ENCODE data around the gene RALGPS2.

RALGPS2 gene

GRCh38 chr1:178768423-178768822 is 43.4 kb downstream of the RALGPS2 start:
- Histone ChIP-seq H3K4me3 (ENCODE audit: insufficient read depth, low read depth, low read length) (no peak overlapping the region), H3K4me1 (ENCODE audit: control insufficient read depth, insufficient read depth, low read length) (no peaks in the 10 kb centered on the region), H3K27ac (ENCODE audit: insufficient read depth, low read depth, low read length, poor library complexity, severe bottlenecking) (no peak overlapping the region), H3K27me3 (ENCODE audit: control insufficient read depth, insufficient read depth, low read length, poor library complexity, severe bottlenecking) (no peaks in the 10 kb centered on the region), H3K36me3 (ENCODE audit: control insufficient read depth, insufficient read depth, low read length) (no peaks in the 10 kb centered on the region), H3K9me3 (ENCODE audit: control insufficient read depth, low read length) (no peaks in the 10 kb centered on the region)
- 57 to 63% methylated on average over 4 of the region's 4 CpGs for WGBS, 2 experiments

GRCh38 chr1:178772952-178773351 is 47.9 kb downstream of the RALGPS2 start:
- no peaks in the 10 kb centered on the region for H3K4me1 ChIP-seq (ENCODE audit: control insufficient read depth, insufficient read depth, low read length)
- no peaks in the 10 kb centered on the region for H3K9me3 ChIP-seq (ENCODE audit: control insufficient read depth, low read length)
- WGBS, 2 experiments = 88 to 94% methylated on average over 5 of the region's 5 CpGs
- H3K27ac ChIP-seq (ENCODE audit: insufficient read depth, low read depth, low read length, poor library complexity, severe bottlenecking) = no peak overlapping the region
- no peaks in the 10 kb centered on the region for H3K36me3 ChIP-seq (ENCODE audit: control insufficient read depth, insufficient read depth, low read length)
- no peak overlapping the region for H3K4me3 ChIP-seq (ENCODE audit: insufficient read depth, low read depth, low read length)
- H3K27me3 ChIP-seq (ENCODE audit: control insufficient read depth, insufficient read depth, low read length, poor library complexity, severe bottlenecking) = no peaks in the 10 kb centered on the region

- no peaks in the 10 kb centered on the region for H3K27me3 ChIP-seq (ENCODE audit: control insufficient read depth, insufficient read depth, low read length, poor library complexity, severe bottlenecking)
- no peaks in the 10 kb centered on the region for H3K36me3 ChIP-seq (ENCODE audit: control insufficient read depth, insufficient read depth, low read length)
- H3K9me3 ChIP-seq (ENCODE audit: control insufficient read depth, low read length) = no peaks in the 10 kb centered on the region
- no peak overlapping the region for H3K4me3 ChIP-seq (ENCODE audit: insufficient read depth, low read depth, low read length)
- H3K27ac ChIP-seq (ENCODE audit: insufficient read depth, low read depth, low read length, poor library complexity, severe bottlenecking) = no peak overlapping the region
- H3K4me1 ChIP-seq (ENCODE audit: control insufficient read depth, insufficient read depth, low read length) = no peaks in the 10 kb centered on the region
Measured at GRCh38 chr1:178774263-178774662, 49.2 kb downstream of the RALGPS2 start.

- peaks cover 6% of the 10 kb centered on the region for H3K36me3 ChIP-seq (ENCODE audit: control insufficient read depth, insufficient read depth, low read length)
- no peak overlapping the region for H3K4me3 ChIP-seq (ENCODE audit: insufficient read depth, low read depth, low read length)
- H3K4me1 ChIP-seq (ENCODE audit: control insufficient read depth, insufficient read depth, low read length) = no peaks in the 10 kb centered on the region
- 87 to 91% methylated on average over 2 of the region's 2 CpGs for WGBS, 2 experiments
- no peak overlapping the region for H3K27ac ChIP-seq (ENCODE audit: insufficient read depth, low read depth, low read length, poor library complexity, severe bottlenecking)
- H3K27me3 ChIP-seq (ENCODE audit: control insufficient read depth, insufficient read depth, low read length, poor library complexity, severe bottlenecking) = no peaks in the 10 kb centered on the region
- no peaks in the 10 kb centered on the region for H3K9me3 ChIP-seq (ENCODE audit: control insufficient read depth, low read length)
Measured at GRCh38 chr1:178776553-178776952, 51.5 kb downstream of the RALGPS2 start.

GRCh38 chr1:178781533-178782330 is 56.7 kb downstream of the RALGPS2 start:
- no peak overlapping the region for H3K4me3 ChIP-seq (ENCODE audit: insufficient read depth, low read depth, low read length)
- H3K9me3 ChIP-seq (ENCODE audit: control insufficient read depth, low read length) = no peaks in the 10 kb centered on the region
- H3K27me3 ChIP-seq (ENCODE audit: control insufficient read depth, insufficient read depth, low read length, poor library complexity, severe bottlenecking) = no peaks in the 10 kb centered on the region
- no peaks in the 10 kb centered on the region for H3K4me1 ChIP-seq (ENCODE audit: control insufficient read depth, insufficient read depth, low read length)
- no peak overlapping the region for H3K27ac ChIP-seq (ENCODE audit: insufficient read depth, low read depth, low read length, poor library complexity, severe bottlenecking)
- 91% methylated on average over 2 of the region's 2 CpGs for WGBS, 2 experiments
- H3K36me3 ChIP-seq (ENCODE audit: control insufficient read depth, insufficient read depth, low read length) = peaks cover 6% of the 10 kb centered on the region

GRCh38 chr1:178784131-178784536 is 59.1 kb downstream of the RALGPS2 start:
- Histone ChIP-seq H3K4me1 (ENCODE audit: control insufficient read depth, insufficient read depth, low read length) (no peaks in the 10 kb centered on the region), H3K36me3 (ENCODE audit: control insufficient read depth, insufficient read depth, low read length) (peaks cover 6% of the 10 kb centered on the region), H3K4me3 (ENCODE audit: insufficient read depth, low read depth, low read length) (no peak overlapping the region), H3K9me3 (ENCODE audit: control insufficient read depth, low read length) (peaks cover 2% of the 10 kb centered on the region), H3K27me3 (ENCODE audit: control insufficient read depth, insufficient read depth, low read length, poor library complexity, severe bottlenecking) (no peaks in the 10 kb centered on the region), H3K27ac (ENCODE audit: insufficient read depth, low read depth, low read length, poor library complexity, severe bottlenecking) (no peak overlapping the region)
- 87 to 88% methylated on average over 2 of the region's 2 CpGs for WGBS, 2 experiments

- no peaks in the 10 kb centered on the region for H3K27me3 ChIP-seq (ENCODE audit: control insufficient read depth, insufficient read depth, low read length, poor library complexity, severe bottlenecking)
- WGBS, 2 experiments = 95 to 100% methylated on average over 3 of the region's 3 CpGs
- no peaks in the 10 kb centered on the region for H3K4me1 ChIP-seq (ENCODE audit: control insufficient read depth, insufficient read depth, low read length)
- no peak overlapping the region for H3K27ac ChIP-seq (ENCODE audit: insufficient read depth, low read depth, low read length, poor library complexity, severe bottlenecking)
- peaks cover 2% of the 10 kb centered on the region for H3K9me3 ChIP-seq (ENCODE audit: control insufficient read depth, low read length)
- no peak overlapping the region for H3K4me3 ChIP-seq (ENCODE audit: insufficient read depth, low read depth, low read length)
- peaks cover 4% of the 10 kb centered on the region for H3K36me3 ChIP-seq (ENCODE audit: control insufficient read depth, insufficient read depth, low read length)
Measured at GRCh38 chr1:178792394-178792793, 67.3 kb downstream of the RALGPS2 start.

- Histone ChIP-seq H3K36me3 (ENCODE audit: control insufficient read depth, insufficient read depth, low read length) (peaks cover 3% of the 10 kb centered on the region), H3K27me3 (ENCODE audit: control insufficient read depth, insufficient read depth, low read length, poor library complexity, severe bottlenecking) (no peaks in the 10 kb centered on the region), H3K27ac (ENCODE audit: insufficient read depth, low read depth, low read length, poor library complexity, severe bottlenecking) (no peak overlapping the region), H3K4me3 (ENCODE audit: insufficient read depth, low read depth, low read length) (no peak overlapping the region), H3K9me3 (ENCODE audit: control insufficient read depth, low read length) (no peaks in the 10 kb centered on the region), H3K4me1 (ENCODE audit: control insufficient read depth, insufficient read depth, low read length) (no peaks in the 10 kb centered on the region)
- WGBS, 2 experiments = 93 to 100% methylated on average over 2 to 3 of the region's 3 CpGs
Measured at GRCh38 chr1:178796013-178796412, 71.0 kb downstream of the RALGPS2 start.

- H3K27ac ChIP-seq (ENCODE audit: insufficient read depth, low read depth, low read length, poor library complexity, severe bottlenecking) = no peak overlapping the region
- WGBS, 2 experiments = 89 to 94% methylated on average over 1 of the region's 2 CpGs
- no peaks in the 10 kb centered on the region for H3K9me3 ChIP-seq (ENCODE audit: control insufficient read depth, low read length)
- peaks cover 3% of the 10 kb centered on the region for H3K36me3 ChIP-seq (ENCODE audit: control insufficient read depth, insufficient read depth, low read length)
- H3K27me3 ChIP-seq (ENCODE audit: control insufficient read depth, insufficient read depth, low read length, poor library complexity, severe bottlenecking) = no peaks in the 10 kb centered on the region
- H3K4me3 ChIP-seq (ENCODE audit: insufficient read depth, low read depth, low read length) = no peak overlapping the region
- H3K4me1 ChIP-seq (ENCODE audit: control insufficient read depth, insufficient read depth, low read length) = no peaks in the 10 kb centered on the region
Measured at GRCh38 chr1:178797590-178797989, 72.5 kb downstream of the RALGPS2 start.

GRCh38 chr1:178798232-178798861 is 73.3 kb downstream of the RALGPS2 start:
- peaks cover 3% of the 10 kb centered on the region for H3K36me3 ChIP-seq (ENCODE audit: control insufficient read depth, insufficient read depth, low read length)
- no peak overlapping the region for H3K4me3 ChIP-seq (ENCODE audit: insufficient read depth, low read depth, low read length)
- WGBS, 2 experiments = 95 to 97% methylated on average over 4 to 5 of the region's 6 CpGs
- no peaks in the 10 kb centered on the region for H3K27me3 ChIP-seq (ENCODE audit: control insufficient read depth, insufficient read depth, low read length, poor library complexity, severe bottlenecking)
- no peak overlapping the region for H3K27ac ChIP-seq (ENCODE audit: insufficient read depth, low read depth, low read length, poor library complexity, severe bottlenecking)
- H3K4me1 ChIP-seq (ENCODE audit: control insufficient read depth, insufficient read depth, low read length) = no peaks in the 10 kb centered on the region
- no peaks in the 10 kb centered on the region for H3K9me3 ChIP-seq (ENCODE audit: control insufficient read depth, low read length)
